Measurements from ENCODE around the gene FUT6. TPM values are rescaled to one million over a fixed set of nuclear protein-coding genes. Genes with fewer than 3 reads are reported as not detected.

FUT6 gene
- total and polyA plus RNA-seq, 7 experiments from 2014 or later = not detected

DNA sequence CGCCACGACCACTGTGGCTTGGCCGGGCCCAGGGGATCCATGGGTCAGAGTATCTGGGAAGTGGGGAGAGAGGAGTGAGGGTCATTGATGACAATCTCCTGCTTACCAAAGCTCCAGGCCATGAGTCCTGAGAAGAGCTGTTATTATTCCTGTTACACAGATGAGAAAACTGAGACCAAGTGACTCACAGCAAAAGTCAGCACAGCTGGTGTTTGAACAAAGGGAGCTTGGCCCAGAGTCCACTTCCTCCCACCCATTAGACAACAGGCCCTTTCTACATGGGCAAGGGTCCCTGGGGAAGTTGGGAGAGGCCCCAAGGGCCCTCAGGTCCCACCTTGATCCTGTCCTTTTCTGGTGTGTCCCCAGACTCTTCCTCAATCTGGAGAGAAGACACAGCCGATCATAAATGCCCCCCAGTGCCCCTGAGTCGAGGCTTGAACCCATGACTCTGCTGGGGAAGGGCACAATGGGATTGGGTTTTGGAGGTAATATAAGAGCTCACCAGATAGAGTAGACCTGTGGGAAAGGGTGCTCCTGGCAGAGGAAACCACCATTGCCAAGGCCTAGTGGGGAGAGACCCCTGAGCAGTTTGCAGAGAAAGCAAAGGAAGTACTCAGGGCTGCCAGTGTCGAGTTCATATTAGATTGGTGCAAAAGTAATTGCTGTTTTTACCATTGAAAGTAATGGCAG lies 6.8 kb downstream of the FUT6 start:
- Histone ChIP-seq H3K9me3 (ENCODE audit: control insufficient read depth in 2 of 3, low read length in 3 of 3) (no peaks in the 10 kb centered on the region), H3K4me3 (ENCODE audit: low read length) (no peak overlapping the region), H3K27ac (ENCODE audit: low read depth, low read length) (no peak overlapping the region), H3K36me3 (ENCODE audit: control insufficient read depth in 2 of 3, insufficient read depth in 3 of 3, low read length in 3 of 3) (no peaks in the 10 kb centered on the region), H3K27me3 (ENCODE audit: control insufficient read depth in 2 of 2, insufficient read depth in 2 of 2, low read length in 2 of 2) (no peaks in the 10 kb centered on the region), H3K4me1 (ENCODE audit: control insufficient read depth in 2 of 2, insufficient read depth in 2 of 2, low read length in 2 of 2) (peaks cover 6 to 10% of the 10 kb centered on the region in 2 donors)
- no peak for DNase-seq
- ChIA-PET POLR2A (no interaction called here), CTCF (no interaction called here)
- Mint-ChIP-seq H3K4me3 (no peak overlapping the region), H3K27ac (peak overlapping the region in 1 of 9 donors; percentile 58), H3K27me3 (peaks cover 0 to 9% (median 0%) of the 10 kb centered on the region in 5 donors), H3K4me1 (peaks cover 0 to 10% (median 3%) of the 10 kb centered on the region in 7 donors), H3K9me3 (no peaks in the 10 kb centered on the region), H3K36me3 (no peaks in the 10 kb centered on the region)
- ATAC-seq = no peak
- intact Hi-C loops (cut with micrococcal nuclease) = no loop called here

DNA sequence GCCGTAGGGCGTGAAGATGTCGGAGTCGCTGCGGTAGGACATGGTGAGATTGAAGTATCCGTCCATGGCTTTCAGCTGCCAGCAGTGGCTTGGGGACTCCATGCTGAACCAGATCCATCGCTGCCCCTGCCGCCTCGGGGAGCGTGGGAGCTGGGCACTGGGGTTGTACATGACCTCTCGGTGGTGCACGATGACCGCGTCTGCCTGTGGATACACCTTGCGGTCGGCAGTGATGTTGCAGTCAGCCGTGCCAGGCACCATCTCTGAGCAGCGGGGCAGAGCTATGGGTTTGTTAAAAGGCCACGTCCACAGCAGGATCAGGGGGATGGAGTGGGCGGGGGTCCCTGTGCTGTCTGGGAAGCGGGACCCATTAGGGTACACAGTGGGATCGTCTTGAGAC lies 7.4 kb downstream of the FUT6 start:
- Histone ChIP-seq H3K27me3 (ENCODE audit: control insufficient read depth in 2 of 2, insufficient read depth in 2 of 2, low read length in 2 of 2) (no peaks in the 10 kb centered on the region), H3K36me3 (ENCODE audit: control insufficient read depth in 2 of 3, insufficient read depth in 3 of 3, low read length in 3 of 3) (no peaks in the 10 kb centered on the region), H3K27ac (ENCODE audit: low read depth, low read length) (no peak overlapping the region), H3K4me1 (ENCODE audit: control insufficient read depth in 2 of 2, insufficient read depth in 2 of 2, low read length in 2 of 2) (peaks cover 10 to 11% of the 10 kb centered on the region in 2 donors), H3K4me3 (ENCODE audit: low read length) (no peak overlapping the region), H3K9me3 (ENCODE audit: control insufficient read depth in 2 of 3, low read length in 3 of 3) (no peaks in the 10 kb centered on the region)
- H3K36me3 Mint-ChIP-seq = no peaks in the 10 kb centered on the region
- ATAC-seq (no peak), DNase-seq (no peak)
- intact Hi-C loops (cut with micrococcal nuclease) = no loop called here
- CTCF ChIA-PET = no interaction called here
- peaks cover 0 to under 1% (median 0%) of the 10 kb centered on the region in 11 donors for H3K9me3 Mint-ChIP-seq
- POLR2A ChIA-PET = no interaction called here
- H3K4me3 Mint-ChIP-seq = no peak overlapping the region
- peak overlapping the region in 1 of 9 donors; percentile 58 for H3K27ac Mint-ChIP-seq
- H3K27me3 Mint-ChIP-seq = peaks cover 0 to 10% (median 0%) of the 10 kb centered on the region in 5 donors
- H3K4me1 Mint-ChIP-seq = peaks cover 3 to 14% (median 6%) of the 10 kb centered on the region in 7 donors

DNA sequence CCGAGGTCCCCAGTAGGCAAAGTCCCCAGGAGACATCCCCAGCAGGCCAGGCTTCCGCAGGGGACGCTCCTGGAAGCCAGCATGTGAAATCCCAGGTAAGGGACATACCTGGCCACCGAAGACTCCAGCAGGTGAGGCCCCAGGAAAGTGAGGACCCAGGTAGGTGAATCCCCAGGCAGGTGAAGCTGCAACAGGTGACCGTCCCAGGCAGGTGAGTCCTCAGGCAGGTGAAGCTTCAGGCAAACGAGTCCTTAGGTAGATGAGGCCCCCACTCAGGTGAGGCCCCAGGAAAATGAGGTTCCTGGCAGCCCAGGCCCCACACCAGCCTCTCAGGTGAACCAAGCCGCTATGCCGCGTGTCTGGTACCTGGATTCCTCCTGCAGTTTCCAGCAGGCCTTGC lies 8.3 kb downstream of the FUT6 start:
- H3K4me1 Mint-ChIP-seq = peaks cover 5 to 19% (median 10%) of the 10 kb centered on the region in 7 donors
- H3K36me3 Mint-ChIP-seq = no peaks in the 10 kb centered on the region
- Histone ChIP-seq H3K9me3 (ENCODE audit: control insufficient read depth in 2 of 3, low read length in 3 of 3) (no peaks in the 10 kb centered on the region), H3K27me3 (ENCODE audit: control insufficient read depth in 2 of 2, insufficient read depth in 2 of 2, low read length in 2 of 2) (no peaks in the 10 kb centered on the region), H3K27ac (ENCODE audit: low read depth, low read length) (no peak overlapping the region), H3K4me3 (ENCODE audit: low read length) (no peak overlapping the region), H3K4me1 (ENCODE audit: control insufficient read depth in 2 of 2, insufficient read depth in 2 of 2, low read length in 2 of 2) (peaks cover 10 to 17% of the 10 kb centered on the region in 2 donors), H3K36me3 (ENCODE audit: control insufficient read depth in 2 of 3, insufficient read depth in 3 of 3, low read length in 3 of 3) (no peaks in the 10 kb centered on the region)
- H3K27me3 Mint-ChIP-seq = peaks cover 0 to 10% (median 0%) of the 10 kb centered on the region in 5 donors
- no peak overlapping the region for H3K27ac Mint-ChIP-seq
- CTCF ChIA-PET = no interaction called here
- no peak for DNase-seq
- ATAC-seq = no peak
- intact Hi-C loops (cut with micrococcal nuclease) = no loop called here
- H3K9me3 Mint-ChIP-seq = peaks cover 0 to 1% (median 0%) of the 10 kb centered on the region in 11 donors
- peak overlapping the region in 1 of 10 donors; percentile 7 for H3K4me3 Mint-ChIP-seq
- POLR2A ChIA-PET = no interaction called here

DNA sequence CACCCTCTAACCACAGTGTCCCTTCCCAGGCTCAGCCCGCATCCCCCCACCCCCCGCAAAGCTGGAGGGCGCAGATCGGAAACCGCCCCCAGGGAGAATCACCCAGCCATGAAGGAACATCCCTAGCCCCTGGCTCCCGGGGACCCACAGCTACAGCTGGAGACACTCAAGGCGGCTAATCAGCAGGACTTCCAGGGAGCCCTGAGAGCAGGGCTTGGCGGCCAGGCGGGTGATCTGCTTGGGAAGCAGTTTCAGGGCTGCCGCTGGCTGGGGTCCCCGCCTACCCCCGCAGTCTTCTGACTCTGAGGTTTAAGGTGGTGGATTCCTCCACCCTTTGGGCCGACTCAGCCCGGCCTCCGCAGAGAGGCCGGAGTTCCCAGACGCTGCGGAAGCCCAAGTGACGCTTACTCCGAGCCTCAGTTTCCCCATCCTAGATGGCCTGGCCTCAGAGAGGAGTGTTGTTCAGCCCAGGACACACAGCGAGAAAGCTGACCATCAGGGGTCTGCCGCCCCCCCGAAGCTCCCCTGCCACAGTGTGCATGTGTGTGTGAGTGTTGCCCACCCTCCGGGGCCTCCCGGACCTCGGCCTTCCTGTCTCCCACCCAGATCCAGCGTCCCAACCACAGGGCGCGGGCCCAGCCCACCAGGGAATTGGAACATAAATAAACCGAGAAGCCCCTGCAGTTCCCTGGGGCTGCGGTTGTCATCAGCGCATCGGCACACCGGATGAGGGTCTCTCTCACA lies 9.8 kb downstream of the FUT6 start:
- DNase-seq (no peak), ATAC-seq (no peak)
- Mint-ChIP-seq H3K9me3 (peaks cover 0 to 1% (median 0%) of the 10 kb centered on the region in 11 donors), H3K27ac (peak overlapping the region in 4 of 9 donors; percentile 37 to 77 (median 51)), H3K36me3 (no peaks in the 10 kb centered on the region), H3K4me3 (peak overlapping the region in 9 of 10 donors; percentile 16 to 95 (median 58)), H3K4me1 (peaks cover 5 to 19% (median 10%) of the 10 kb centered on the region in 7 donors), H3K27me3 (peaks cover 0 to 10% (median 0%) of the 10 kb centered on the region in 5 donors)
- H3K4me3 ChIP-seq (ENCODE audit: low read length) = no peak overlapping the region
- H3K27ac ChIP-seq (ENCODE audit: low read depth, low read length) = no peak overlapping the region
- H3K4me1 ChIP-seq (ENCODE audit: control insufficient read depth in 2 of 2, insufficient read depth in 2 of 2, low read length in 2 of 2) = peaks cover 10 to 17% of the 10 kb centered on the region in 2 donors
- no peaks in the 10 kb centered on the region for H3K36me3 ChIP-seq (ENCODE audit: control insufficient read depth in 2 of 3, insufficient read depth in 3 of 3, low read length in 3 of 3)
- CTCF ChIA-PET = interaction anchor here (1.3 kb wide), 1 partner anchor 9 kb away, joined by 4 read pairs; the partner anchor contains the start of gene FUT6
- POLR2A ChIA-PET = interaction anchor here (2.6 to 3.5 kb wide), 3 partner anchors 26 to 74 kb away, joined by 22 to 43 read pairs (median 26); partner anchors contain the start of genes DUS3L, NDUFA11, NRTN and VMAC
- H3K9me3 ChIP-seq (ENCODE audit: control insufficient read depth in 2 of 3, low read length in 3 of 3) = no peaks in the 10 kb centered on the region
- H3K27me3 ChIP-seq (ENCODE audit: control insufficient read depth in 2 of 2, insufficient read depth in 2 of 2, low read length in 2 of 2) = no peaks in the 10 kb centered on the region
- intact Hi-C loops (cut with micrococcal nuclease) = loop anchor here in 1 of 2 donors (2.0 to 5.0 kb wide), 2 partner anchors 133 to 533 kb away; partner anchors contain the start of gene CLPP

DNA sequence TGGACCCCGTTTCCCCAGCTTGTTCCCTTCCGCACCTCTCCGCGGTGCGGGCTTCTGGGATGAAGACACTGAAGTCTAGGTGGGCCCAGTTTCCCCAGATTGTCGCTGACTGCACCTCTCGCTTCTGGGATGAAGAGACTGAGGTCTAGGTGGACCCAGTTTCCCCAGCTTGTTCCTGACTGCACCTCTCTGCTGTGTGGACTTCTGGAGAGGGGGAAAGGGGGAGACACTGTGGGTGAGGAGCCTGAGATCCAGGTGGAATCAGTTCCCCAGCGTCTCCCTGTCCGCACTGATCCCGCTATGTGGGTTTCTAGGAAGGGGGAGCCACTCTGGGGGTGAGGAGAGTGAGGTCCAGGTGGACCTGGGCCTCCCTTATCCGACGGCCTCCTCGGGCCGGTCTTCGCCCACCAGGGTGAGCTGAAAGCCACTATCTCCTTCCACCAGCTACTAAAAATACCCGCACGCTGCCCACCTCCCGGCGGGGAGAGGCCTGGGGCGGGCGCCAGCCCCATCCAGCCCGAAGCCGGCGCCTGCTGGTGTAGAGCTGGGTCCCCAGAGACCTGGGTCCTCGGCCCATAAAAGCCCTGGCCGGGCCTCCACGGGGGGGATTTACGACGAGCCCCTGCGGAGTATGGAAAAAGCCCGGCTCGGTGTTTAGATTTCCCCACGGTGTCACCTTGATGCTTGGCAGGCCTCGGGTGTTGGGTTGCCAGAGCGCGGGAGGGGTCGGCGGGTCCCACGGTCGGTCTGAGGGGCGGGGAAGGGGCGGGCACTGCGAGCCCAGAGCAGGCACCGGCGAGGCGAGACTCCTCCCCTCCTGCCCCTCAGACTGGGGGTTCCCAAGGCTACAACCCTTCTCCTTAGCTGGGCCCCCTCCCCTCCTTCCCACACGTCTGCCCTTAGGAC lies 10.6 kb downstream of the FUT6 start:
- Mint-ChIP-seq H3K27ac (peak overlapping the region; percentile 94 to 100 (median 97)), H3K4me3 (peak overlapping the region; percentile 91 to 100 (median 97)), H3K9me3 (peaks cover 0 to 1% (median 0%) of the 10 kb centered on the region in 11 donors), H3K27me3 (peaks cover 0 to 9% (median 0%) of the 10 kb centered on the region in 5 donors), H3K4me1 (peaks cover 5 to 19% (median 10%) of the 10 kb centered on the region in 7 donors), H3K36me3 (no peaks in the 10 kb centered on the region)
- H3K4me3 ChIP-seq (ENCODE audit: low read length) = peak overlapping the region; percentile 76
- H3K27ac ChIP-seq (ENCODE audit: low read depth, low read length) = peak overlapping the region; percentile 80
- ATAC-seq (no peak), DNase-seq (peak in 5 of 9 donors; percentile 6 to 44 (median 15))
- H3K9me3 ChIP-seq (ENCODE audit: control insufficient read depth in 2 of 3, low read length in 3 of 3) = no peaks in the 10 kb centered on the region
- H3K4me1 ChIP-seq (ENCODE audit: control insufficient read depth in 2 of 2, insufficient read depth in 2 of 2, low read length in 2 of 2) = peaks cover 10 to 17% of the 10 kb centered on the region in 2 donors
- CTCF ChIA-PET = interaction anchor here (0.7 to 3.8 kb wide), 6 partner anchors 10 to 194 kb away, joined by 3 to 20 read pairs (median 4); partner anchors contain the start of genes FUT6 and NRTN
- intact Hi-C loops (cut with micrococcal nuclease) = loop anchor here (1.0 to 5.0 kb wide), 9 partner anchors 25 to 533 kb away; partner anchors contain the start of genes VMAC (in 2 of the 2), CATSPERD (in 1 of the 2), CLPP (in 1 of the 2) and DUS3L (in 1 of the 2)
- H3K36me3 ChIP-seq (ENCODE audit: control insufficient read depth in 2 of 3, insufficient read depth in 3 of 3, low read length in 3 of 3) = no peaks in the 10 kb centered on the region
- POLR2A ChIA-PET = interaction anchor here (0.7 to 3.5 kb wide), 11 partner anchors 20 to 371 kb away, joined by 3 to 43 read pairs (median 4); partner anchors contain the start of genes CATSPERD, DUS3L, LONP1 and NDUFA11
- H3K27me3 ChIP-seq (ENCODE audit: control insufficient read depth in 2 of 2, insufficient read depth in 2 of 2, low read length in 2 of 2) = no peaks in the 10 kb centered on the region

Measured in naive thymus-derived CD4-positive, alpha-beta T cell (primary cell).